Measurements from ENCODE around the gene OR56A5. TPM values are rescaled to one million over a fixed set of nuclear protein-coding genes. Genes with fewer than 3 reads are reported as not detected.

OR56A5 gene
- total and polyA plus RNA-seq, 2 of the 4 experiments (the other 2 are of a cell fraction), result not detected

DNA sequence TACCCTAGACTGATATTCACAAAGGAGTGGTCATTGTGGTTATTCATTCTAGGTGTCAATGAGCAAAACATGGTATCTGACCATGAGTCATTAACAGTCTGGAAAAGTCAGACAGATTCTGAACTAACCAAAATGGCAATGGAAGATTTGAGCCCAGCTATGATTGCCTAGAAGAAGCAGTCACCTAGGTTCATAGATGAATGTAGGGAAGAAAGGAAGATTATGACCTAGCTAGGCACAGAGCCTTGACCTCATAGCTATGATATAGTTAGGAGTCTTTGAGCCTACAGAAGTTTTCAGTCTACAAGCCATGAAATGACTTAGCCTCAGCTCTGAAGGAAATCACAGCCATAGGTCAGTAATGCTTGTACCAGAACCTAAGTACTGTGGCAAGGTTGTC is 38.1 kb upstream of the OR56A5 start:
- ATAC-seq (ENCODE audit: low read depth) (no peak), DNase-seq (no peak)
- no peak overlapping the region for H3K4ac ChIP-seq (ENCODE audit: low read depth, low read length)
- H4K91ac ChIP-seq (ENCODE audit: insufficient read depth, low read depth, low read length), result no peak overlapping the region
- H2AK9ac ChIP-seq (replicated peaks; ENCODE audit: low read depth, low read length, poor library complexity), result no peak overlapping the region
- no peaks in the 10 kb centered on the region for H3K79me1 ChIP-seq (ENCODE audit: low read depth in 1 of 2, low read length in 2 of 2)
- TF ChIP-seq MXI1 (IDR thresholded peaks at IDR 0.05; ENCODE audit: borderline replicate concordance, low read depth, low read length) (no peak), CHD1 (IDR thresholded peaks at IDR 0.05; ENCODE audit: low read depth, low read length) (no peak), MAFK (IDR thresholded peaks at IDR 0.05; ENCODE audit: low read depth, low read length) (no peak), BHLHE40 (IDR thresholded peaks at IDR 0.05; ENCODE audit: low read depth, low read length) (no peak), FOS (IDR thresholded peaks at IDR 0.05; ENCODE audit: low read depth, low read length) (no peak), CEBPB (IDR thresholded peaks at IDR 0.05; ENCODE audit: low read depth, low read length) (no peak), SMC3 (IDR thresholded peaks at IDR 0.05; ENCODE audit: low read depth, low read length) (no peak), NFE2L2 (IDR thresholded peaks at IDR 0.05; ENCODE audit: low read depth, low read length) (no peak), RFX5 (IDR thresholded peaks at IDR 0.05; ENCODE audit: low read depth, low read length) (no peak), MAZ (IDR thresholded peaks at IDR 0.05; ENCODE audit: borderline replicate concordance, low read depth, low read length) (no peak), RAD21 (IDR thresholded peaks at IDR 0.05; ENCODE audit: low read length) (no peak), POLR2A (IDR thresholded peaks at IDR 0.05; ENCODE audit: low read depth, low read length) (no peak), RCOR1 (IDR thresholded peaks at IDR 0.05; ENCODE audit: insufficient replicate concordance, low read length) (no peak)
- TF ChIP-seq, protein P1, sequence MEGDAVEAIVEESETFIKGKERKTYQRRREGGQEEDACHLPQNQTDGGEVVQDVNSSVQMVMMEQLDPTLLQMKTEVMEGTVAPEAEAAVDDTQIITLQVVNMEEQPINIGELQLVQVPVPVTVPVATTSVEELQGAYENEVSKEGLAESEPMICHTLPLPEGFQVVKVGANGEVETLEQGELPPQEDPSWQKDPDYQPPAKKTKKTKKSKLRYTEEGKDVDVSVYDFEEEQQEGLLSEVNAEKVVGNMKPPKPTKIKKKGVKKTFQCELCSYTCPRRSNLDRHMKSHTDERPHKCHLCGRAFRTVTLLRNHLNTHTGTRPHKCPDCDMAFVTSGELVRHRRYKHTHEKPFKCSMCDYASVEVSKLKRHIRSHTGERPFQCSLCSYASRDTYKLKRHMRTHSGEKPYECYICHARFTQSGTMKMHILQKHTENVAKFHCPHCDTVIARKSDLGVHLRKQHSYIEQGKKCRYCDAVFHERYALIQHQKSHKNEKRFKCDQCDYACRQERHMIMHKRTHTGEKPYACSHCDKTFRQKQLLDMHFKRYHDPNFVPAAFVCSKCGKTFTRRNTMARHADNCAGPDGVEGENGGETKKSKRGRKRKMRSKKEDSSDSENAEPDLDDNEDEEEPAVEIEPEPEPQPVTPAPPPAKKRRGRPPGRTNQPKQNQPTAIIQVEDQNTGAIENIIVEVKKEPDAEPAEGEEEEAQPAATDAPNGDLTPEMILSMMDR (conservative IDR thresholded peaks at IDR 0.05; ENCODE audit: low read depth, low read length), result no peak
- TF ChIP-seq, protein P2, sequence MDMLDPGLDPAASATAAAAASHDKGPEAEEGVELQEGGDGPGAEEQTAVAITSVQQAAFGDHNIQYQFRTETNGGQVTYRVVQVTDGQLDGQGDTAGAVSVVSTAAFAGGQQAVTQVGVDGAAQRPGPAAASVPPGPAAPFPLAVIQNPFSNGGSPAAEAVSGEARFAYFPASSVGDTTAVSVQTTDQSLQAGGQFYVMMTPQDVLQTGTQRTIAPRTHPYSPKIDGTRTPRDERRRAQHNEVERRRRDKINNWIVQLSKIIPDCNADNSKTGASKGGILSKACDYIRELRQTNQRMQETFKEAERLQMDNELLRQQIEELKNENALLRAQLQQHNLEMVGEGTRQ (IDR thresholded peaks at IDR 0.05; ENCODE audit: low read depth, low read length), result no peak
- TF ChIP-seq, protein P3, sequence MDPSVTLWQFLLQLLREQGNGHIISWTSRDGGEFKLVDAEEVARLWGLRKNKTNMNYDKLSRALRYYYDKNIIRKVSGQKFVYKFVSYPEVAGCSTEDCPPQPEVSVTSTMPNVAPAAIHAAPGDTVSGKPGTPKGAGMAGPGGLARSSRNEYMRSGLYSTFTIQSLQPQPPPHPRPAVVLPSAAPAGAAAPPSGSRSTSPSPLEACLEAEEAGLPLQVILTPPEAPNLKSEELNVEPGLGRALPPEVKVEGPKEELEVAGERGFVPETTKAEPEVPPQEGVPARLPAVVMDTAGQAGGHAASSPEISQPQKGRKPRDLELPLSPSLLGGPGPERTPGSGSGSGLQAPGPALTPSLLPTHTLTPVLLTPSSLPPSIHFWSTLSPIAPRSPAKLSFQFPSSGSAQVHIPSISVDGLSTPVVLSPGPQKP (IDR thresholded peaks at IDR 0.05; ENCODE audit: borderline replicate concordance, low read depth, low read length), result no peak
- no peaks in the 10 kb centered on the region for H3K9me1 ChIP-seq (ENCODE audit: insufficient read depth, low read length)
- no peak overlapping the region for H2BK120ac ChIP-seq (ENCODE audit: low read depth, low read length)
- H2BK20ac ChIP-seq (ENCODE audit: low read depth, low read length), result no peak overlapping the region
- ChIA-PET POLR2A (ENCODE audit: unreplicated experiment) (no interaction called here), CTCF (no interaction called here)
- H4K20me1 ChIP-seq (ENCODE audit: insufficient read depth, low read length), result no peaks in the 10 kb centered on the region
- H3K9me3 ChIP-seq (ENCODE audit: control insufficient read depth, insufficient read depth, low read length), result no peaks in the 10 kb centered on the region
- BruUV-seq (replicated peaks), result no TSS peak
- no peaks in the 10 kb centered on the region for H3K27me3 ChIP-seq (ENCODE audit: control insufficient read depth, insufficient read depth, low read length)
- H3K4me2 ChIP-seq (ENCODE audit: low read depth, low read length), result no peak overlapping the region
- H3K9ac ChIP-seq (ENCODE audit: low read depth, low read length), result no peak overlapping the region
- H3K4me1 ChIP-seq (ENCODE audit: control insufficient read depth, insufficient read depth, low read length), result no peaks in the 10 kb centered on the region
- no peaks in the 10 kb centered on the region for H3K36me3 ChIP-seq (ENCODE audit: control insufficient read depth, insufficient read depth, low read length)
- no peak overlapping the region for H2BK5ac ChIP-seq (ENCODE audit: low read depth, low read length, poor library complexity, severe bottlenecking)
- no peak overlapping the region for H3K56ac ChIP-seq (ENCODE audit: extremely low read depth, insufficient read depth, low read length)
- no peak overlapping the region for H3K18ac ChIP-seq (ENCODE audit: low read depth, low read length)
- no peak overlapping the region for H4K5ac ChIP-seq (ENCODE audit: low read depth, low read length)
- no peak overlapping the region for H3K23ac ChIP-seq (ENCODE audit: low read depth, low read length)
- H3K27ac ChIP-seq (ENCODE audit: insufficient read depth, low read length), result no peak overlapping the region
- H3K14ac ChIP-seq (replicated peaks; ENCODE audit: low read depth, low read length), result no peak overlapping the region
- H2AFZ ChIP-seq (replicated peaks; ENCODE audit: low read length, poor library complexity), result no peak overlapping the region
- H4K8ac ChIP-seq (ENCODE audit: low read depth in 2 of 2, low read length in 2 of 2), result no peak overlapping the region
- in situ Hi-C loops (cut with MboI; ENCODE audit: low sequenced_read_pairs), result no loop called here
- intact Hi-C loops (cut with micrococcal nuclease), result no loop called here
- dilution Hi-C loops (cut with HindIII; ENCODE audit: low sequenced_read_pairs, unreplicated experiment), result no loop called here
- H3K4me3 ChIP-seq (ENCODE audit: insufficient read depth, low read depth, low read length), result no peak overlapping the region
- H2BK15ac ChIP-seq (ENCODE audit: low read depth, low read length), result no peak overlapping the region
- H2AK5ac ChIP-seq (ENCODE audit: low read depth, low read length), result no peak overlapping the region
